Neuronal stem cell (in vitro differentiated cells): ENCODE measurements around the gene TPTE2.

Experiments used
- DNase-seq: peaks from one replicate; pipeline ENCODE4 v3.0.0-alpha.2; 2013; ENCODE audit warnings: low spot score
- H2AFZ ChIP-seq: one replicate; pipeline ENCODE4 v1.6.1; 2013; ENCODE audit warnings: mild to moderate bottlenecking, low read length, inconsistent platforms
- H2AK5ac ChIP-seq: 2 replicates; pipeline ENCODE4 v1.6.1; 2013; ENCODE audit warnings: low read depth, mild to moderate bottlenecking, inconsistent platforms, low read length, moderate library complexity, mixed read lengths
- H2BK120ac ChIP-seq: 2 replicates; pipeline ENCODE4 v1.6.1; 2013; ENCODE audit warnings: low read depth, mild to moderate bottlenecking, inconsistent platforms, low read length, moderate library complexity, mixed read lengths
- H2BK12ac ChIP-seq: one replicate; pipeline ENCODE4 v1.6.1; 2013; ENCODE audit warnings: low read length, inconsistent platforms
- H2BK15ac ChIP-seq: 2 replicates; pipeline ENCODE4 v1.6.1; 2013; ENCODE audit warnings: mild to moderate bottlenecking, low read length, inconsistent platforms, mixed read lengths
- H2BK5ac ChIP-seq: one replicate; pipeline ENCODE4 v1.6.1; 2013; ENCODE audit warnings: inconsistent platforms, mild to moderate bottlenecking, low read length, moderate library complexity
- H3K14ac ChIP-seq: one replicate; pipeline ENCODE4 v1.6.1; 2013; ENCODE audit warnings: low read length, inconsistent platforms
- H3K18ac ChIP-seq: 2 replicates; pipeline ENCODE4 v1.6.1; 2013; ENCODE audit warnings: low read length, inconsistent platforms
- H3K23ac ChIP-seq: 2 replicates; pipeline ENCODE4 v1.6.1; 2013; ENCODE audit warnings: low read depth, mild to moderate bottlenecking, mixed read lengths, low read length, inconsistent platforms; ENCODE audit not compliant: poor library complexity
- H3K27ac ChIP-seq: replicated peaks from 3 replicates; pipeline ENCODE4 v1.5.1; 2013; ENCODE audit warnings: low read length, inconsistent platforms
- H3K27me3 ChIP-seq, 3 experiments: 2 replicates each; pipeline ENCODE4 v1.6.1; 2013; ENCODE audit warnings: low read length in 3 of 3, mild to moderate bottlenecking in 2 of 3, inconsistent platforms in 1 of 3, low read depth in 1 of 3, mixed read lengths in 1 of 3, moderate library complexity in 1 of 3; ENCODE audit not compliant: control insufficient read depth in 3 of 3, insufficient read depth in 3 of 3
- H3K36me3 ChIP-seq, 2 donors: replicated peaks in 1 of 2; 2 replicates each; pipeline ENCODE4 v1.6.1; 2013; ENCODE audit warnings: low read length in 2 of 2; ENCODE audit not compliant: control insufficient read depth in 2 of 2, insufficient read depth in 2 of 2
- H3K4ac ChIP-seq: 2 replicates; pipeline ENCODE4 v1.6.1; 2013; ENCODE audit warnings: inconsistent platforms, mild to moderate bottlenecking, low read length, moderate library complexity
- H3K4me1 ChIP-seq, 2 donors: 1 replicate in 1 of 2; 2 replicates in 1 of 2; pipeline ENCODE4 v1.6.1; 2013; ENCODE audit warnings: low read length in 2 of 2, low read depth in 1 of 2; ENCODE audit not compliant: control insufficient read depth in 2 of 2, insufficient read depth in 1 of 2
- H3K4me2 ChIP-seq: one replicate; pipeline ENCODE4 v1.6.1; 2013; ENCODE audit warnings: mild to moderate bottlenecking, low read length, inconsistent platforms; ENCODE audit not compliant: insufficient read depth, poor library complexity, severe bottlenecking
- H3K4me3 ChIP-seq, 2 donors: 2 replicates each; pipeline ENCODE4 v1.5.1; 2013; ENCODE audit warnings: low read length in 2 of 2, mild to moderate bottlenecking in 2 of 2, inconsistent platforms in 1 of 2, moderate library complexity in 1 of 2
- H3K79me1 ChIP-seq: one replicate; pipeline ENCODE4 v1.6.1; 2013; ENCODE audit warnings: low read depth, mild to moderate bottlenecking, inconsistent platforms, low read length, moderate library complexity
- H3K9ac ChIP-seq: one replicate; pipeline ENCODE4 v1.6.1; 2013; ENCODE audit warnings: mild to moderate bottlenecking, low read depth, low read length, inconsistent platforms; ENCODE audit not compliant: poor library complexity
- H3K9me3 ChIP-seq, 2 donors: replicated peaks in 1 of 2; 2 replicates each; pipeline versions ENCODE3 to v1.6.1; 2013; ENCODE audit warnings: low read length in 2 of 2, mild to moderate bottlenecking in 2 of 2, inconsistent platforms in 1 of 2, low read depth in 1 of 2, mixed read lengths in 1 of 2, moderate library complexity in 1 of 2; ENCODE audit not compliant: control insufficient read depth in 2 of 2, insufficient read depth in 1 of 2
- H4K8ac ChIP-seq: one replicate; pipeline ENCODE4 v1.6.1; 2013; ENCODE audit warnings: low read depth, mild to moderate bottlenecking, inconsistent platforms, low read length, moderate library complexity
- H4K91ac ChIP-seq: one replicate; pipeline ENCODE4 v1.6.1; 2013; ENCODE audit warnings: low read length, low read depth, mild to moderate bottlenecking, inconsistent platforms; ENCODE audit not compliant: poor library complexity
- WGBS, 2 donors: extraction: QIAGEN DNeasy Blood & Tissue Kit; methylation state at CpG; one replicate each; pipeline ENCODE4 v1.1.7; 2013; ENCODE audit warnings: missing lambda C conversion rate in 2 of 2, mixed read lengths in 1 of 2; ENCODE audit not compliant: insufficient read length in 2 of 2, insufficient replicate concordance in 1 of 2; ENCODE audit errors: extremely low coverage in 2 of 2; 5-methylcytosine and 5-hydroxymethylcytosine counted together

The TPTE2 gene

DNA sequence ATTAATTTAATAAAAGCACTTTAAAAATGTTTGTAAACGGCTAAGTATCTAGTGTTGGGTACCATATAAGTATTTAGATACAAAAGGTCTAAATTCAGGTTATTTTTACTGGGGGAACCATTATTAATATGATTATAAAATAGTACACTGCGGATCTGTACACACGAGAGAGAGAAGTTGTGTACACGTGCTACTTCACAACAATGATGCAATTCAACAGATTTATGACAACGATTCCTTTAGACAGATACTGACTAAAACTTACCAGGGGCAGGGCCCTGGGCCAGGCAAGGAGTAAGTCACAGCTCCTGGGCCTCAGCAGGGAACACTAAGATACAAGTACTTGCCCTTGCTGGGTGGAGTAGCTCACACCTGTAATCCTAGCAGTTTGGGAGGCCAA is 29.1 kb upstream of the TPTE2 start:
- Histone ChIP-seq H3K9ac (no peak overlapping the region), H3K36me3 (no peaks in the 10 kb centered on the region), H3K4me2 (no peak overlapping the region), H3K14ac (no peak overlapping the region), H2BK12ac (no peak overlapping the region), H4K91ac (no peak overlapping the region), H3K27me3 (peaks cover 0 to 18% (median 0%) of the 10 kb centered on the region in 3 experiments), H2BK5ac (no peak overlapping the region), H3K4me3 (no peak overlapping the region), H2AK5ac (no peak overlapping the region), H3K27ac (no peak overlapping the region), H2AFZ (no peak overlapping the region), H3K4ac (no peak overlapping the region), H3K23ac (no peak overlapping the region), H2BK15ac (no peak overlapping the region), H3K18ac (no peak overlapping the region), H3K9me3 (peaks cover 0 to 15% of the 10 kb centered on the region in 2 donors), H4K8ac (no peak overlapping the region), H2BK120ac (no peak overlapping the region), H3K79me1 (peaks cover 1% of the 10 kb centered on the region), H3K4me1 (no peaks in the 10 kb centered on the region)
- no CpG with 5 or more reads among the region's 5 CpGs for WGBS, 2 donors
- DNase-seq = no peak

- H2BK120ac ChIP-seq = no peak overlapping the region
- H2BK12ac ChIP-seq = no peak overlapping the region
- H3K14ac ChIP-seq = no peak overlapping the region
- H3K27me3 ChIP-seq = peaks cover 0 to 18% (median 0%) of the 10 kb centered on the region in 3 experiments
- no peak overlapping the region for H3K9ac ChIP-seq
- no peak overlapping the region for H3K4me3 ChIP-seq
- peak overlapping the region; percentile 36 for H3K23ac ChIP-seq
- no peak overlapping the region for H4K8ac ChIP-seq
- H3K27ac ChIP-seq = no peak overlapping the region
- no peak overlapping the region for H2BK15ac ChIP-seq
- WGBS, 2 donors = no CpG with 5 or more reads among the region's 2 CpGs
- H3K4me1 ChIP-seq = no peaks in the 10 kb centered on the region
- H3K18ac ChIP-seq = no peak overlapping the region
- no peak overlapping the region for H3K4me2 ChIP-seq
- H2BK5ac ChIP-seq = no peak overlapping the region
- peaks cover 0 to 18% of the 10 kb centered on the region in 2 donors for H3K9me3 ChIP-seq
- no peak overlapping the region for H2AFZ ChIP-seq
- H4K91ac ChIP-seq = no peak overlapping the region
- no peak overlapping the region for H3K4ac ChIP-seq
- H3K36me3 ChIP-seq = no peaks in the 10 kb centered on the region
- DNase-seq = no peak
- no peak overlapping the region for H2AK5ac ChIP-seq
- peaks cover 1% of the 10 kb centered on the region for H3K79me1 ChIP-seq
These were observed 28.0 kb upstream of the TPTE2 start for GRCh38 chr13:19589312-19589711.

DNA sequence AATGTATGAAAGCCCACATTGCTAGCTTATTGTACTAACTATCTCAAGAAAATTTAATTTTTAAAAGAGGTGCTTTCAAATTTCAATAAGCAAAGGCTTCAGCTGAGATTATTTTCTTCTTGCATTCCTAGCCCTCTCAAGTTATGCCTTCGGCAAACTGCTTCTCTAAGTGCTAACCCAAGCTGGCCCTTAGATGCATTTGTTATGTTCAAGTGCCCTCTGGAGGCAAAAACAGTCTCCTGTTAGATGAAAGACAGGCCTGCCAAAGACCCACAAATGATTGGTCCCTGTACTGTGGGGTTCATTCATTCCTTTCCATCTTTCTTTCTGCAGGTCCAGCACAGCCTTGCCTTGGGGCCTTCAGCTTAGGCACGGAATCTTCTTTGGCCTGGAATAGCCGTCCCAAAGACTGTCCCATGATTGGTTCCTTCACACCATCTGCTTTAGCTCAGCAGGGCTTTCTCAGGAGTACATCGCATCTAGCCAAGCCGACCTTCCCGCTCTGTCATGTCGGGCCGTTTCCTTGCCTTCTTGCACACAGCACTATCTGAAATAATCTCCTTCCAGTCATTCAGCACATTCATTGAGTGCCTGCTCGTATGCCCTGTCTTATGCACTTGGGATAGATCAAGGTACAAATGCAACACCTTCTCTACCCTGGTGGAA is 26.4 kb upstream of the TPTE2 start:
- Histone ChIP-seq H3K4me3 (no peak overlapping the region), H4K91ac (no peak overlapping the region), H2BK5ac (no peak overlapping the region), H3K14ac (no peak overlapping the region), H3K36me3 (no peaks in the 10 kb centered on the region), H3K9ac (no peak overlapping the region), H3K9me3 (peaks cover 0 to 18% of the 10 kb centered on the region in 2 donors), H4K8ac (no peak overlapping the region), H3K4me1 (no peaks in the 10 kb centered on the region), H3K27ac (no peak overlapping the region), H3K27me3 (peaks cover 0 to 17% (median 0%) of the 10 kb centered on the region in 3 experiments), H3K4me2 (no peak overlapping the region), H2BK120ac (no peak overlapping the region), H2AK5ac (no peak overlapping the region), H2BK15ac (no peak overlapping the region), H3K18ac (no peak overlapping the region), H3K79me1 (peaks cover 1% of the 10 kb centered on the region), H2AFZ (no peak overlapping the region), H2BK12ac (no peak overlapping the region), H3K4ac (no peak overlapping the region), H3K23ac (no peak overlapping the region)
- no CpG with 5 or more reads among the region's 9 CpGs for WGBS, 2 donors
- DNase-seq = no peak

DNA sequence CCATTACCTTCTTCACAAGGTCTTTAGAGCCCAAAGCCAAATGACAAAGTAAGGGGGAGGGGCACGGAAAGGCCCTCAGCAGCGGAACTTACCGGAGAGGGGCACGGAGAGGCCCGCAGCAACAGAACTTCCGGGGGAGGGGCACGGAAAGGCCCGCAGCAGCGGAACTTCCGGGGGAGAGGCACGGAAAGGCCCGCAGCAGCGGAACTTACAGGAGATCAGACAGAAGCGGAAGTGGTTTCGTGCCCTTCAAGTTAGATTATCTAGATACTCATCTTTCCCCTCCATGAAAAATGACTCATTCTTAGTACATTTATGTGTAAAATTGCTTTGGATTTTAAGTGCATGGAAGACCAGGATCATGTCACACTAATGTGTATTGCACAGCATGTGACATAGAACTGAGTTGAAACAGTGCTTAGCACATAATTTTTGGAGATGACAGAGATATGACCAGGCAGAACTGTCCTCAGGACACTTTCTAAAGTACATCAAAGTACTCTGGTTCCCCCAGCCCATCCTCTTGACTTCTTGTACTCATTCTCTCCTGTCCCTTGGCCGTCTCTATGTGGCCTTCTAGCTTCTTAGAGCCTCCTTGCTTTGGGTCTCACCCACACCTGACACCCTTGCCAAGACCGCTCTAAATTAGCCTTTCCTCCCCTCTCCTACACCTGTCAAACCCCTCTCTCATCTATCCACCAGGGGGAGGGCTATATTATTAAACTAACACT is 25.7 kb upstream of the TPTE2 start:
- no peak overlapping the region for H3K4me3 ChIP-seq
- H2BK120ac ChIP-seq = no peak overlapping the region
- no CpG with 5 or more reads among the region's 17 CpGs for WGBS, 2 donors
- H3K36me3 ChIP-seq = no peaks in the 10 kb centered on the region
- no peak overlapping the region for H3K23ac ChIP-seq
- H3K4ac ChIP-seq = no peak overlapping the region
- peaks cover 0 to 16% of the 10 kb centered on the region in 2 donors for H3K9me3 ChIP-seq
- no peak overlapping the region for H2BK15ac ChIP-seq
- H3K4me1 ChIP-seq = no peaks in the 10 kb centered on the region
- H3K14ac ChIP-seq = no peak overlapping the region
- no peak overlapping the region for H2AK5ac ChIP-seq
- H2BK12ac ChIP-seq = no peak overlapping the region
- H4K8ac ChIP-seq = no peak overlapping the region
- H2BK5ac ChIP-seq = no peak overlapping the region
- no peak overlapping the region for H2AFZ ChIP-seq
- H4K91ac ChIP-seq = no peak overlapping the region
- H3K18ac ChIP-seq = no peak overlapping the region
- no peak for DNase-seq
- no peak overlapping the region for H3K9ac ChIP-seq
- H3K79me1 ChIP-seq = peaks cover 1% of the 10 kb centered on the region
- peaks cover 0 to 13% (median 0%) of the 10 kb centered on the region in 3 experiments for H3K27me3 ChIP-seq
- no peak overlapping the region for H3K27ac ChIP-seq
- no peak overlapping the region for H3K4me2 ChIP-seq
